DMS 273 (cell line): ENCODE data around the gene RNGTT.
"Not testable (repeated sequence)": the region's sequence is repeated elsewhere in the genome, so short reads cannot be mapped to it uniquely, and the experiment has no call there.

Experiments
- DNase-seq: peaks from one replicate; lab custom pipeline; 2025; ENCODE audit not compliant: unreplicated experiment; lab: John Stamatoyannopoulos, UW

Gene RNGTT

GRCh38 chr6:88914895-88915598, 48.4 kb downstream of the RNGTT start:
- DNase-seq, result no peak

GRCh38 chr6:88914180-88914579, 49.2 kb downstream of the RNGTT start:
- DNase-seq, result no peak

GRCh38 chr6:88913471-88913870, 49.9 kb downstream of the RNGTT start:
- no peak for DNase-seq

- DNase-seq, result no peak
These were observed 52.3 kb downstream of the RNGTT start for GRCh38 chr6:88910922-88911778.

- DNase-seq, result no peak
These were observed 54.5 kb downstream of the RNGTT start for GRCh38 chr6:88908598-88909548.

GRCh38 chr6:88907148-88907547, 56.3 kb downstream of the RNGTT start:
- DNase-seq, result not testable (repeated sequence)

- peak; percentile 19 for DNase-seq
These were observed 63.7 kb downstream of the RNGTT start for GRCh38 chr6:88899569-88900316.

- DNase-seq, result no peak
These were observed 67.5 kb downstream of the RNGTT start for GRCh38 chr6:88895911-88896310.

GRCh38 chr6:88890860-88891845, 72.3 kb downstream of the RNGTT start:
- DNase-seq, result no peak

GRCh38 chr6:88890394-88890793, 73.0 kb downstream of the RNGTT start:
- no peak for DNase-seq

GRCh38 chr6:88884361-88884760, 79.1 kb downstream of the RNGTT start:
- DNase-seq, result no peak

GRCh38 chr6:88882536-88882935, 80.9 kb downstream of the RNGTT start:
- no peak for DNase-seq

- DNase-seq, result no peak
These were observed 82.0 kb downstream of the RNGTT start for GRCh38 chr6:88881451-88881850.

- DNase-seq, result no peak
These were observed 83.4 kb downstream of the RNGTT start for GRCh38 chr6:88880021-88880420.

- DNase-seq, result no peak
These were observed 85.5 kb downstream of the RNGTT start for GRCh38 chr6:88877893-88878292.

GRCh38 chr6:88872962-88873361, 90.5 kb downstream of the RNGTT start:
- no peak for DNase-seq

- no peak for DNase-seq
These were observed 91.9 kb downstream of the RNGTT start for GRCh38 chr6:88871498-88871897.

- DNase-seq, result peak; percentile 82
These were observed 92.6 kb downstream of the RNGTT start for GRCh38 chr6:88870717-88871330.
